ENCODE measurements around the gene RALGDS. TPM values are rescaled to one million over a fixed set of nuclear protein-coding genes. Genes with fewer than 3 reads are reported as not detected.
"Not testable (repeated sequence)": the region's sequence is repeated elsewhere in the genome, so short reads cannot be mapped to it uniquely, and the experiment has no call there.

The RALGDS gene
- total RNA-seq, 1 donor: 59.0 TPM

GRCh38 chr9:133086894-133087293 lies 34.1 kb downstream of the RALGDS start:
- H3K9me3 ChIP-seq (ENCODE audit: low read depth, low read length): no peaks in the 10 kb centered on the region
- H3K4me1 ChIP-seq (ENCODE audit: insufficient read depth, low read length): no peaks in the 10 kb centered on the region
- no peak overlapping the region for H3K4me3 ChIP-seq (ENCODE audit: low read length)
- no peaks in the 10 kb centered on the region for H3K27me3 ChIP-seq (ENCODE audit: insufficient read depth, low read length)

DNA sequence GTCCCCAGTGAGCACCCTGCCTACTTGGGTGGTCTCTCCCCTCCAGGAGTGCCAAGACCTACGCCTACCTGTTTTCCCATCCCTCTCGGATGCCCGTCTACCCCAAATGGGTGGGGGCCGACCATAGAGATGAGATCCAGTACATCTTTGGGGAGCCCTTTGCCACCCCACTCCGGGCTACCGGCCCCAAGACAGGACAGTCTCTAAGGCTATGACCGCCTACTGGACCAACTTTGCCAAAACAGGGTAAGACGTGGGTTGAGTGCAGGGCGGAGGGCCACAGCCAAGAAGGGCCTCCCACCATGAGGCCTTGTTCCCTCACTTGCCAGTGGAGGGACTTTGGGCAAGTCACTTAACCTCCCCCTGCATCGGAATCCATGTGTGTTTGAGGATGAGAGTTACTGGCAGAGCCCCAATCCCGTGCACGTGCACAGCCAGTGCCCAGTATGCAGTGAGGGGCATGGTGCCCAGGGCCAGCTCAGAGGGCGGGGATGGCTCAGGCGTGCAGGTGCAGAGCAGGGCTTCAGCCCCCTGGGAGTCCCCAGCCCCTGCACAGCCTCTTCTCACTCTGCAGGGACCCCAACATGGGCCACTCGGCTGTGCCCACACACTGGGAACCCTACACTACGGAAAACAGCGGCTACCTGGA lies 34.7 kb downstream of the RALGDS start:
- not testable (repeated sequence) for H3K9me3 ChIP-seq (ENCODE audit: low read depth, low read length); H3K4me3 ChIP-seq (ENCODE audit: low read length); H3K27me3 ChIP-seq (ENCODE audit: insufficient read depth, low read length); H3K4me1 ChIP-seq (ENCODE audit: insufficient read depth, low read length)

DNA sequence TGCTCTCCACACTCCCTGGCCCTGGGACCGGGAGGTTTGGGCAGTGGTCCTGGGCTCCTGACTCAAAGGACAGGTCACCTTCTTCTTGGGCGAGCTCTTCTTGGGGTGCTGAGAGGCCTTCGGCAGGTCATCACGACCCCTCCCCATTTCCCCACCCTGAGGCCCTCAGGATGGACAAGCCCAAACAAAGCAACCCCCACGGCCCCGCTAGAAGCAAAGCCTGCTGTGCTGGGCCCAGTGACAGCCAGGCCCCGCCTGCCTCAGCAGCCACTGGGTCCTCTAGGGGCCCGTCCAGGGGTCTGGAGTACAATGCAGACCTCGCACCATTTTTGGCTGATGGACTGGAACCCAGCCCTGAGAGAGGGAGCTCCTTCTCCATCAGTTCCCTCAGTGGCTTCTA lies 37.4 kb downstream of the RALGDS start:
- H3K4me1 ChIP-seq (ENCODE audit: insufficient read depth, low read length); H3K9me3 ChIP-seq (ENCODE audit: low read depth, low read length); H3K4me3 ChIP-seq (ENCODE audit: low read length); H3K27me3 ChIP-seq (ENCODE audit: insufficient read depth, low read length): not testable (repeated sequence)

- H3K4me1 ChIP-seq (ENCODE audit: insufficient read depth, low read length); H3K4me3 ChIP-seq (ENCODE audit: low read length); H3K27me3 ChIP-seq (ENCODE audit: insufficient read depth, low read length); H3K9me3 ChIP-seq (ENCODE audit: low read depth, low read length): not testable (repeated sequence)
These were observed 38.9 kb downstream of the RALGDS start for GRCh38 chr9:133081957-133082644.

DNA sequence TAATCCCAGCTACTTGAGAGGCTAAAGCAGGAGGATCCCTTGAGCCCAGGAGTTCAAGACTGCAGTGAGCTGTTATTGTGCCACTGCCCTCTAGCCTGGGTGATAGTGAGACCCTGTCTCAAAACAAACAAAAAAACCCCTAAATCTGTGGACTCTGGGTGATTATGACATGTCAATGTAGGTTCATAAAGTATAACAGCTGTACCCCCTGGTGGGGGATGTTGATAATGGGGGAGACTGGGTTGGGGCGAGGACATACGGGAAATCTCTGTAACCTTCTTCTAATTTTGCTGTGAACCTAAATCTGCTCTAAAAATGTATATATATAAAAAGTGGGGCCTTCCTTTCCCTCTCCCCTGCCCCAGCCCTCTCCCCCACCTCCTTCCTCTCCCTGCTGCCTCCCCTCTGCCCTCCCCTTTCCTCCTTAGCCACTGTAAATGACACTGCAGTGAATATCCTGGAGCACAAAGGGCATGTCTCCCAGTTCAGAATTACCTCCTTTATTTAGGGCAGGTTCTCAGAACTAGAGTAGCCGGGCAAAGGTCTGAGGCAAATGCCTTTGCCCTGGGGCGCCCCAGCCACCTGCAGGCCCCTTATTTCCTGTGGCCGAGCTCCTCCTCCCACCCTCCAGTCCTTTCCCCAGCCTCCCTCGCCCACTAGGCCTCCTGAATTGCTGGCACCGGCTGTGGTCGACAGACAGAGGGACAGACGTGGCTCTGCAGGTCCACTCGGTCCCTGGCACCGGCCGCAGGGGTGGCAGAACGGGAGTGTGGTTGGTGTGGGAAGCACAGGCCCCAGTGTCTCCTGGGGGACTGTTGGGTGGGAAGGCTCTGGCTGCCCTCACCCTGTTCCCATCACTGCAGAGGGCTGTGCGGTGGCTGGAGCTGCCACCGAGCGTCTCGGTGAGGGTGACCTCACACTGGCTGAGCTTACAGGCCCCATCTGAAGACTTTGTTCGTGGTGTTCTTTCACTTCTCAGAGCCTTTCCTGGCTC lies 40.0 kb downstream of the RALGDS start:
- not testable (repeated sequence) for H3K4me1 ChIP-seq (ENCODE audit: insufficient read depth, low read length); H3K9me3 ChIP-seq (ENCODE audit: low read depth, low read length); H3K27me3 ChIP-seq (ENCODE audit: insufficient read depth, low read length); H3K4me3 ChIP-seq (ENCODE audit: low read length)

DNA sequence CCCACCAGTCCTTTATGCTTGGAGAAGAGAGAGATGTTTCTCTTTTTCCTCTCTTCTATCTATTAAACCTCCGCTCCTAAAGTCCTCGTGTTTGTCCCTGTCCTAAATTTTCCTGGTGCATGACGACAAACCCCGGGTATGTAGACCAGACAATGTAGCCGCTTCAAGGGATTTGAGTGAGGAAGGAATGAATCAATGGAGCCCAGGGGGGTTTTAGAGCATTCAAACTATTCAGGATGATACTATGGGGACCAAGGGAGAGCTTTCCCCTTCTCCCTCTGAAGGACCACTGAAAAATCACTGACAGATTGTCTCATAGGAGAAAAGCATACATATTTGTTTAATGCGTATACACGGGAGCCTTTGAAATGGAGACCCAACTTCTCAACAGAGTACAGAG lies 40.9 kb downstream of the RALGDS start:
- Histone ChIP-seq H3K4me3 (ENCODE audit: low read length) (no peak overlapping the region), H3K9me3 (ENCODE audit: low read depth, low read length) (no peaks in the 10 kb centered on the region), H3K27me3 (ENCODE audit: insufficient read depth, low read length) (no peaks in the 10 kb centered on the region), H3K4me1 (ENCODE audit: insufficient read depth, low read length) (no peaks in the 10 kb centered on the region)

DNA sequence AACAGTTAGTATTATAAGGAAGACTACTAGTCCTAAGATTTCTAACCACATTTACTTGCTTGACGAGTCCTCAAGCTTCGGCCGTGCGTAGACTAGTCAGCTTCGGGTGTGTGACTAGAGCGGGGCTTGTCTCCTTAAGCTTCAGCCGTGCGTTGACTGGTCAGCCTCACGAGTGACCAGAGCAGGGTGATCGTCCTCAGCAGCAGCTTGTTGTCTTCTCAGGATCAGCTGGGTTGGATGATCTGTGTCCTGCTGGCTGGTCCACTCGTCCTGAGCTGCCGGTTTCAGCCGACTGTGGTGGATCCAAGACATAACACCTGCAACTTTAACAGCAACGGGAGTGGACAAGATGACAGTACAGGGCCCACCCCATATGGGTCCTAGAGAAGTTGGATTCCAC lies 42.6 kb downstream of the RALGDS start:
- Histone ChIP-seq H3K27me3 (ENCODE audit: insufficient read depth, low read length) (no peaks in the 10 kb centered on the region), H3K4me1 (ENCODE audit: insufficient read depth, low read length) (no peaks in the 10 kb centered on the region), H3K9me3 (ENCODE audit: low read depth, low read length) (no peaks in the 10 kb centered on the region), H3K4me3 (ENCODE audit: low read length) (no peak overlapping the region)

- no peaks in the 10 kb centered on the region for H3K9me3 ChIP-seq (ENCODE audit: low read depth, low read length)
- no peak overlapping the region for H3K4me3 ChIP-seq (ENCODE audit: low read length)
These were observed 44.3 kb downstream of the RALGDS start for GRCh38 chr9:133076691-133077090.

DNA sequence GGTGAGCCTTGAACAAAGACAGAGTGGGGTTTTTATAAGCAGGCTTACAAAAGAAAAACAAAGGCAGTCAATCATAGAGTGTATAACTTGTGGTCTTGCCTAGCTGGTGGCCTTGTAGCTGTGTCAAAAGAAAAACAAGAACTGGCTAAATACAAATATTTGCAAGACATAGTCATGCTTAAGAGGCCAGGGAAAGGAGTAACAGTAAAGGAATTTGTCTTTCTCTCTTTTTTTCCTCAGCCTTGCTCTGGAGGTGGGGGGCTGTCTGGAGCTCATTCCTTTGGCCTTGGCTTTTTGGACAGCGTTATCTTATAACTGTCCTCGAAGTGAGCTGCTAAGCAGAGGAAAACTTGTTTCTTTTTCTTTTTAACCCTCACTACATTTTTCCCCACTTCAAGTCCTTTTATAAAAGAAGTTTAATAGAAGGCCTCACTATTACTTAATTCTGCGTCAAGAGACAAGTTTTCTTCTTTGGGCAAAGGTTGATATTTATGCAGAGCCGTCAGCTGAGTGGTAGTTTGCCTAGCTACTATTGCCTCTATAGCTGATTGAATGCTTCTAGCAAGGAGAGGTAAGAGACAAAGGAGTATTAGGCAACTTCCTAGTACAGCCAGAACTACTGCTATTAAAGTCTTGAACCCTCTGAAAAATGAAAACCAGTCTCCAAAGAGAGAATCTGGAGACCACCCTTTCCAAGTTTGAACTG lies 45.0 kb downstream of the RALGDS start:
- Histone ChIP-seq H3K27me3 (ENCODE audit: insufficient read depth, low read length) (no peaks in the 10 kb centered on the region), H3K4me3 (ENCODE audit: low read length) (no peak overlapping the region), H3K4me1 (ENCODE audit: insufficient read depth, low read length) (no peaks in the 10 kb centered on the region), H3K9me3 (ENCODE audit: low read depth, low read length) (no peaks in the 10 kb centered on the region)

More at GRCh38 chr9:133076691-133077090, 44.3 kb downstream of the RALGDS start:
- no peaks in the 10 kb centered on the region for H3K4me1 ChIP-seq (ENCODE audit: insufficient read depth, low read length)
- H3K27me3 ChIP-seq (ENCODE audit: insufficient read depth, low read length): no peaks in the 10 kb centered on the region

DNA sequence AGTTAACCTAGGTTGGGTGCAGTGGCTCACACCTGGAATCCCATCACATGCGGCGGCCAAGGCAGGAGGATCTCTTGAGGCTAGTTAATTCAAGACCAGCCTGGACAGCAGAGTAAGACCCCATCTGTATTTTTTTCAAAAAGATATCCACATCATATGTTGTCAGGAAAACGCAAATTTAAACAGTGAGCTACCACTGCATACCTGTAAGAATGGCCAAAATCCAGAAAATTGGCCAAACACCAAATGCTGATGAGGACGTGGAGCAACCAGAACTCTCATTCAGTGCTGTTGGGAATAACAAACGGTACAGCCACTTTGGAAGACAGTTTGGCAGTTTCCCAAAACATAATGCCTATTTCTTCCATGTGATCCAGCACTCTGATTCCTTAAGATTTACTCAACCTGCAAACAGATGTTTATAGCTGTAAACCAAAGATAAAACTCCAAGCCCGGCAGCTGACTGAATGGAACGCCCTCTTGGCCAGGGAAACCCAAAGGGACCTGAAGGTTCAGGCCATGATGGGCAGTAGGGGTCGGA lies 46.9 kb downstream of the RALGDS start:
- no peaks in the 10 kb centered on the region for H3K9me3 ChIP-seq (ENCODE audit: low read depth, low read length)
- no peaks in the 10 kb centered on the region for H3K4me1 ChIP-seq (ENCODE audit: insufficient read depth, low read length)
- H3K4me3 ChIP-seq (ENCODE audit: low read length): no peak overlapping the region
- H3K27me3 ChIP-seq (ENCODE audit: insufficient read depth, low read length): no peaks in the 10 kb centered on the region

GRCh38 chr9:133073086-133074014 lies 47.7 kb downstream of the RALGDS start:
- H3K4me3 ChIP-seq (ENCODE audit: low read length): no peak overlapping the region
- no peaks in the 10 kb centered on the region for H3K27me3 ChIP-seq (ENCODE audit: insufficient read depth, low read length)
- H3K9me3 ChIP-seq (ENCODE audit: low read depth, low read length): no peaks in the 10 kb centered on the region
- no peaks in the 10 kb centered on the region for H3K4me1 ChIP-seq (ENCODE audit: insufficient read depth, low read length)

- H3K27me3 ChIP-seq (ENCODE audit: insufficient read depth, low read length); H3K4me3 ChIP-seq (ENCODE audit: low read length); H3K9me3 ChIP-seq (ENCODE audit: low read depth, low read length); H3K4me1 ChIP-seq (ENCODE audit: insufficient read depth, low read length): not testable (repeated sequence)
These were observed 48.8 kb downstream of the RALGDS start for GRCh38 chr9:133072210-133072609.

- Histone ChIP-seq H3K4me3 (ENCODE audit: low read length) (no peak overlapping the region), H3K9me3 (ENCODE audit: low read depth, low read length) (no peaks in the 10 kb centered on the region), H3K27me3 (ENCODE audit: insufficient read depth, low read length) (no peaks in the 10 kb centered on the region), H3K4me1 (ENCODE audit: insufficient read depth, low read length) (no peaks in the 10 kb centered on the region)
These were observed 49.4 kb downstream of the RALGDS start for GRCh38 chr9:133071484-133072150.

Data from mononuclear cell (primary cell).